Stimulated activated CD4-positive, alpha-beta T cell treated with anti-CD3 and anti-CD28 coated beads, Interleukin-1b, Interleukin-23, amount 100 ng/mL, for 48 hours (primary cell): Measurements from ENCODE around the gene MAN2C1.
A peak's percentile ranks its signal among the peaks of the same experiment; 100 is the strongest.
"Not testable (repeated sequence)": the region's sequence is repeated elsewhere in the genome, so short reads cannot be mapped to it uniquely, and the experiment has no call there.

ENCODE experiments used
- DNase-seq: peaks from one replicate; pipeline ENCODE4 v3.0.0-alpha.2; 2020

Gene MAN2C1

DNA sequence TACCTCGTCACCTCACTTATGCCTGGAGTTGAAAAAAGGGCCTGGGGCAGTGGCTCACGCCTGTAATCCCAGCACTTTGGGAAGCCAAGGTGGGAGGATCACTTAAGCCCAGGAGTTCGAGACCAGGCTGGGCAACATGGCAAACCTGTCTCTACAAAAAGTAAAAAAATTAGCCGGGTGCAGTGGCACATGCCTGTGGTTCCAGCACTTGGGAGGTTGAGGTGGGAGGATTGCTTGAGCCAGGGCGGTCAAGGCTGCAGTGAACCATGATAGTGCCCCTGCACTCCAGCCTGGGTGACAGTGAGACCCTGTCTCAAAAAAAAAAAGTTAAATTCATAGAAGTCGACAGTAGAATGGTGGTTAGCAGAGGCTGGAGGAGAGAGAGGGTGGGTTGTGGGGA lies 26.2 kb downstream of the MAN2C1 start:
- no peak for DNase-seq

DNA sequence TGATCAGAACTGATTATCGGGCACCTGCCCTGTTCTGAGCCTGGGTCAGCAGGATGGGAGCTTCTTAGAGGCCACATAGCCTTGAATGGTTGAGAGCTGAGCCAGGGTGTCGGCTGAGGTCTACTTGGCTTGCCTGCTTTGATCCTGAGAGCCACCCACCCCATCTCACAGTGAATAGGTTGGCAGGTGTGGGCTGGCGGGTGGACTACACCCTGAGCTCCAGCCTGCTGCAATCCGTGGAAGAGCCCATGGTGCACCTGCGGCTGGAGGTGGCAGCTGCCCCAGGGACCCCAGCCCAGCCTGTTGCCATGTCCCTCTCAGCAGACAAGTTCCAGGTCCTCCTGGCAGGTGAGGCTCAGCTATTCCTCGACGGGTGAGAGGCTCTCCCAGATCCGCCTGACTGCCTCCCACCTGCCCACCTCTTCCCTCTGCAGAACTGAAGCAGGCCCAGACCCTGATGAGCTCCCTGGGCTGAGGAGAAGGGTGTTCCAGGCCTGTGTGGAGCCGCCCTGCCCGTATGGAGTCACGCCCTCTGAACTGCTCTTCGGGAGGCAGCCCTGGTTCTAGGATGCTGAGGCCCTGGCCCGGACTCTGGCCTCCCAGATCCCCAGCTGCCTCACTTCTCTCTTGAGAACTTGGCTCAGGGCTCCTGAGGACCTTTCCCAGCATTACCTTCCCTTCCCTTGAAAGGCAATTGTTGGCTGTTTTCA lies 28.7 kb downstream of the MAN2C1 start:
- no peak for DNase-seq

DNA sequence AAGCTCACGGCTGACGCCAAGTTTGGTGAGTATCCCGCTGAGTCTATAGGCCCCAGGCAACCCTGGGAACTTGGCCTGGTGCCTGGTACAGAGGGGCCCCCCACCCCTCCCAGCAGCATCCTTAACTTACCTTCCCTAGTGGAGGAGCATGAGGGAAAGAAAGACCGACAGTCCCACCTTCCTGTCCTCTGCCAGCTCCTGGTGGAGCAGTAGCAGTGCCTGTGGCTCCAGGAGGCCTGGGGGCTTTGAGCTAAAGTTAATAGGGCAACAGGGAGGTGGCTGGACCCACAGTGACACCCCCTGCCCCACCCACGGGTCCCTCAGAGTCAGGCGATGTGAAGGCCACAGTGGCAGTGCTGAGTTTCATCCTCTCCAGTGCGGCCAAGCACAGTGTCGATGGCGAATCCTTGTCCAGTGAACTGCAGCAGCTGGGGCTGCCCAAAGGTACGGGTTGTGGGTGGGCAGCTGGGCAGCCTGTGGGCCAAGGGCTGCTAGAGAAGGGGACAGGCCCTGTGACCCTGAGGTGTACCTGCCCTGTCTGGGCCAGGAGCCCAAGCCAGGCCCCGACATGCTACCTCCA lies 29.7 kb downstream of the MAN2C1 start:
- DNase-seq, result no peak

DNA sequence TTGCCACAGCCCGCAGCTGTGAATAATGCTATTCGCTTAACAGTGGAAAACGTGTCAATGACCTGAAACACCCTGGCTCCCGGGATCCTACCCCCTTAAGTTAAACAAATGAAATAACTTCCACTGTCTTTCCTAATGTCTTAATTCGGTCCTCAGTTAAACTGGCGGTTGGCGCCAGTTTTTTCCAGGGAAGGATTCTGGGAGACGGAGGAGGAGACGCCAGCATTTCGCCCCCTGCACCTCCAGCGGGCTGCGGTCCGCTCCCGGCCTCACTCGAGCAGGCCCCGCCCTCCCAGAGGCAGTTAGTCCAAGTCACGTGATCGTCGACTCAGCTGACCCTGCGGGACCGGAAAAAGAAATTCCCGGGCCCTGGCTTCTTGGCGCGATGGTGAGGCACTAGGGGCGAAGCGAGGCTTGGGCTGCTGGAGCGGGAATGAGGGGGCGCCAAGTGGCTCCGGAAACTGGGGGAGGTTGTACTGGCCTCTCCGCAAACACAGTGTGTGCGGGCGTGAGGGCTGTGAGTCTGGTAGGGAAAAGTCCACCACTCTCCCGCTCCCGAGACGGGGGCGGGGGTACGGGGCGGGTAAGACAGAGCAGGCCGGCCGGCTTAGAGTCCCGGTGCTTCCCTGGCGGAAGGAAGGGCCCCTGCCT lies 32.6 kb downstream of the MAN2C1 start, which contains the start of gene COMMD4:
COMMD4 (plus strand) TSS at position 359 of the 651 bp plus-strand sequence; CDS start at position 386, 27 bp downstream.
- peak; percentile 89 for DNase-seq

DNA sequence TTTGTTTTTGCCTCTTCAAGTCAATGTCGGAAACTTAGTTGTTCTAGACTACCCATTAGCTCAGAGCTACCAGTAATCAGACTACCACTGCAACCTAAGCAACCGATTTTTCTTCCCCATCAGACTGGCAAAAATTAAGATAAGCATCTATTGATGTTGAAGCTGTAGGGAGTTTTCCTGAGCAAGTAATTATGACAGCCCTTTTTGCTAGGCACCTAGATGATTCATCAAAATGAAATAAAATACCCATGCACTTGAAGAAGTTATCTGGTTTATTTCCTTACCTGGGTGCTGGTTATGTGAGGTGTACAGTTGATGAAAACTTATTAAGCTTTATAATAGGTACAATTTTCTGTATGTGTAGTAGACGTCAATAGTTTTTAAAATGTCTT lies 33.1 kb downstream of the MAN2C1 start:
- DNase-seq, result no peak

DNA sequence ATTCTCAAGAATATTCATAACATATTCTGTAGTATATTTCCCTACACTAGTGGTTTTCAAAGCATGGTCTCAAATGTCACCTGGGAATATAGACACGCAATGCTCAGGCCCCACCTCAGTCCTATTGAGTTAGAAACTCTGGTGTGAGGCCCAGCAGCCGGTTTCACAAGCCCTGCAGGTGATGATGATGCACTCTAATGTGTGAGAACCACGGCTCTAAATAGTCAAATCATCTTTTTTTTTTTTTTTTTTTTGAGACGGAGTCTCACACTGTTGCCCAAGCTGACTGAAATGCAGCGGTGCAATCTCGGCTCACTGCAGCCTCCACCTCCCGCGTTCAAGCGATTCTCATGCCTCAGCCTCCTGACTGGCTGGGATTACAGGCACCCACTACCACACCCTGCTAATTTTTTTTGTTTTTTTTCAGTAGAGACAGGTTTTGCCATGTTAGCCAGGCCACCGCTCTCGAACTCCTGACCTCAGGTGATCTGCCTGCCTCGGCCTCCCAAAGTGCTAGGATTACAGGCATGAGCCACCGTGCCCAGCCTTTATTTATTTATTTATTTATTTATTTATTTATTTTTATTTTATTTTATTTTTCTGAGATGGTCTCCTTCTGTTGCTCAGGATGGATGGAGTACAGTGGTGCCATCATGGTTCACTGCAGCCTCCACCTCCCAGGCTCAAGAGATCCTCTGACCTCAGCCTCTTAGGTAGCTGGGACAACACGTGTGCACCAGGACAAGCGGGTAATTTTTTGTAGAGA lies 34.6 kb downstream of the MAN2C1 start:
- not testable (repeated sequence) for DNase-seq

DNA sequence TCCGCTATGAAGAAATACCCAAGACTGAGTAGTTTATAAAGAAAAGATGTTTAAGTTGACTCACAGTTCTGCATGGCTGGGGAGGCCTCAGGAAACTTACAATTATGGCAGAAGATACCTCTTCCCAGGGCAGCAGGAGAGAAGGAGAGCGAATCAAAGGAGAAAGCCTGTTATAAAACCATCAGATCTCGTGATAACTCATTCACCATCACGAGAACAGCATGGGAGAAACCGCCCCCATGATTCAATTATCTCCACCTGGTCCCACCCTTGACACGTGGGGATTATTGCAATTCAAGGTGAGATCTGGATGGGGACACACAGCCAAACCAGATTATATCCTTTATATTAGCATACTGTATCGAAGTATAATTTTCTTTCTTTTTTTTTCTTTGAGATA lies 36.3 kb downstream of the MAN2C1 start:
- not testable (repeated sequence) for DNase-seq

DNA sequence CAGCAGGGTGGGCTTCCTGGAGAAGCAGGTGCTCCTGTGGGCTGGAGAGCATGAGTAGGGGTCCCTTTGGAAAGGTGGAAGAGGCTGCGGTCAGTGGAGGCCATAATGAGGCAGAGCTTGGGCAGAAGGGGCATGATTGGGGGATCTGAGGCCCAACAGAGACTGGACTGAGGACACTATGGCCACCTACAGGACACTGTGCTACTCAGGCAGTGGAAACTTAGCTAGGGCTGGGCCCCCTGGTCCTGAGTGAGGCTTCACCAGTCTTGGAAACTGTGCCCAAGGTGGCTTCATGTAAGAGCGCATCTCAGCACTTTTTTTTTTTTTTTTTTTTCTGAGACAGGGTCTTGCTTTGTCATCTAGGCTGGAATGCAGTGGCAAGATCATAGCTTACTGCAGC lies 38.8 kb downstream of the MAN2C1 start:
- no peak for DNase-seq

DNA sequence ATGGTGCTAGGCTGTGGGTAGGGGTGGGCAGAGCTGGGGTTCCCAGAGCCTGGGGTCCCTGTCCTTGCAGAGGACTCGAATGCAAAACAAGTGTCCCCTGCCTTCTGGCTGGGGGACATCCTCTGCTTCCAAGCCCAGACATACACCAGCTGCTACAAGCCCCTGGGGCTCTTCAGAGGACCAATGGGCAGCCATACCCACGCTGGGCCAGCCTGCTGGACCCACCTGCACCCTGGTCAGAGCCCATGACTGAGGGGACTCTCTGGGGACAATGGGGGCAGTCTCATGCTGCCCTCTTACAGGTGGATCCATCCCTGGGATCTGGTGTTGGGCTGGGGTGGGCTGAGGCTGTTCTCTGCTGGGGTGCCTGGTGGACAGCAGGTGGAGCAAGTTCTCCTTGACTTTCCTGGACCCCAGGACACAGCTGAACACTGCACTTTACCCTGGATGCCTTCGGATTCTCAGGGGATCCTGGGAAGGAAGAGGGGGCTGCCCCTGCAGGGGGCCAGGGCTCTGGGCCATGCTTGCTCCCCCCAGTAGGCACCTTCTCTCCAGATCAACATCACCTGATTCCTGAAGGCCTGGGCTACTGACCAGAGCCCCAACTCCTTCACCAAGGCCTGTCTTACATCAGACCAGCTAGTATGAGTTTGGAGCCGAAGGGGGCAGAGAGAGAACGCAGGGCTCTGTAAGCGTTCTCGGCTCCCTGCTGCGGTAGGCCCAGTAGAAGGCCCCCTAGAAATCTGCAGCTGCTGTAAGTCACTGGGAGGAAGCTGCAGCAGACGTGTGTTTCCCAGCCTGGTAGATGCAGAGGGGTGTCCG lies 39.7 kb downstream of the MAN2C1 start:
- no peak for DNase-seq

DNA sequence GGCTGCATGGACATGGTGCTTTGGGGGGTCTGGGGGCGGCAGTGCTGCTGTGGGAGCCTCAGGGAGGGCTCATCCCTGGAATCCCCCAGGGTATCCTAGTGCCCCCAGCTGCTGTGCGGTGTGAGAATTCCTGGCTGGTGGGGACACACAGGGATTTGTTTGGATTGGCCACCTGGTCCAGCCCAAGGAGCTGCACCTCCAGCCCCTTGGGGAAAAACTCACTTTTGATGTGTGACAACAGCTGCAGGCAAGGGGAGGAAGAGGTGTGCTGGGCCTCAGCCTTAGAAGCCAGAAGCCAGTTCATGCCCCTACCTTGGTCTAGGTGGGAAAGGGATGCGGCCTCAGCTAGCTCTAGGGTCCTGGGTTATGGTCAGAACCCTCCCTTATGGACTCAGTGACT lies 40.9 kb downstream of the MAN2C1 start:
- DNase-seq, result no peak

DNA sequence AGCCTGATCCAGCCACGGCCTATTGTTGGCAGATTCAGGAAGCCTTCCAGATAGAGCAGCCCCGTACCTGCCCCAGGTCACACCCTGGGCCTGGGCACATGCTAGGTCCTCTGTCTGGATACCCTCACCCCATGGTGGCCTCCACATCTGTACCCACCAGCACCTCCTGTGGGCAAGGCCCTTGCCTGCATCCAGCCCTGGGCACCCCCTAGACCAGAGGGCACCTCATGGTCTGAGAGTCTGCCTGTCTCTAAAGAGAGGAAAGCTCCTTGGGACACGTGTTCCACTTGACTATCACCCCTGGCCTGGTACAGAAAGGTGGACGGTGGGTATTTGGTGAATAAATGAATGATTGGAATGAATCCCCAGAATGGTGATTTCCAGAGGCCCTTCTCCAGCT lies 41.4 kb downstream of the MAN2C1 start:
- DNase-seq, result no peak

DNA sequence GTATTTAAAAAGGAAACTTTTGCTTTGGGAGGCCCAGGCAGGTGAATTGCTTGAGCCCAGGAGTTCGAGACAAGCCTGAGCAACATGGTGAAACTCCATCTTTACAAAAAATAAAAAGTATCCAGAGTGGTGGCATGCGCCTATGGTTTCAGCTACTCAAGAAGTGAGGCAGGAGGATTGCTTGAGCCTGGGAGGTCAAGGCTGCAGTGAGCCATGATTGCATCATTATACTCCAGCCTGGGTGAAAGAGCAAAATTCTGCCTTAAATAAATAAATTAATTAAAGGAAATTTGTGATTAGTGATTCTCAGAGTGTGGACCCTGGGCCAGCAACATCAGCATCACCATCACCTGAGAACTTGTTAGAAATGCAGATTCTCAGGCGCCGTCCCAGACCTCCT lies 42.5 kb downstream of the MAN2C1 start:
- no peak for DNase-seq

DNA sequence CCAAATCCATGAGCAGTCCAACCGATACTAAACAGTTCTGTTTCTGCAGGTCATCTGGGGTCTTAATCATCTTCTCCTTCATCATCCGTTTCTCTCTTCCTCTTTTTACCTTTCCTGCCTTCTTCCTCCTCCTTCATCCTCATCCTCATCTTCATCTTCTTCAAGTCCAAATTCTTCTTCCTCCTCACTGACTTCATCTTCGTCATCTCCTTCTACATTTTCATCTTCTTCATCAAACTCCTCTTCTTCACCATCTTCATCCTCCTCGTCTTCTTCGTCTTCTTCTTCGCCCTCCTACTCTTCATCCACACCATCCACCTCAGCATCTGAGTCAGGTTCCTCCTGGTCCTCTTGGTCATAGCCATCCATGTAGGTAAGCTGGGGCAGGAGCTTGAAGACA lies 46.7 kb downstream of the MAN2C1 start:
- no peak for DNase-seq

DNA sequence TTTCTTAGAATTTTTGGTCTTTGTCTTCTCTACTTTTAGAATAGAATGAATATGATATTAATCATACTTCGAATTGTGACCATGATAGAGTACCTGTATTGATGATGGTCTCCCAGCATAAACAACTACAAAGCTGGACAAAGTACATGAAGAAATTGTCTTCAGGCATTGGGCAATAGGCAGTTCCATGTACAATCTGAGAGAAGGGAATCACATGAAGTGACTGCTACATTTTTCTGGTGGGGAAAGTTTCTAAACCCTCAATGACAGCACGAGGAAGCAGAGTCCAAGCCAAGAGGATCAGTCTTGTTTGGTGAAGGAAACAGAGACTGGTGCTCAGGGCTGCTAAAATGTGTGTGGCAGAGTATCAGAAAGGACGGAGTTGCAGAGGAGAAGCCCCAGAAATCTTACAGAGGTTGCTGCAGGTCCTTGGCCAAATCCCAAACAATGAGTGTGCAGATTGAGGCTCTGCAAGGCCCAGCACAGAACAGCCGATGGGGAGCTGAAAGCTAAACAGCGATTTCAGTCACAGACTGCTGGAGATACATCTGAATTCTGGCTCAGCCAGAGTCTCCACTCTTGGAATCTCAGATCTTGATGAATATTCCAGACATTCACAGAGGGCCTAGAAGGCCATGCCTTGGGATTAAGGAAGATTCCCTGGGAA lies 49.0 kb downstream of the MAN2C1 start:
- DNase-seq, result not testable (repeated sequence)

DNA sequence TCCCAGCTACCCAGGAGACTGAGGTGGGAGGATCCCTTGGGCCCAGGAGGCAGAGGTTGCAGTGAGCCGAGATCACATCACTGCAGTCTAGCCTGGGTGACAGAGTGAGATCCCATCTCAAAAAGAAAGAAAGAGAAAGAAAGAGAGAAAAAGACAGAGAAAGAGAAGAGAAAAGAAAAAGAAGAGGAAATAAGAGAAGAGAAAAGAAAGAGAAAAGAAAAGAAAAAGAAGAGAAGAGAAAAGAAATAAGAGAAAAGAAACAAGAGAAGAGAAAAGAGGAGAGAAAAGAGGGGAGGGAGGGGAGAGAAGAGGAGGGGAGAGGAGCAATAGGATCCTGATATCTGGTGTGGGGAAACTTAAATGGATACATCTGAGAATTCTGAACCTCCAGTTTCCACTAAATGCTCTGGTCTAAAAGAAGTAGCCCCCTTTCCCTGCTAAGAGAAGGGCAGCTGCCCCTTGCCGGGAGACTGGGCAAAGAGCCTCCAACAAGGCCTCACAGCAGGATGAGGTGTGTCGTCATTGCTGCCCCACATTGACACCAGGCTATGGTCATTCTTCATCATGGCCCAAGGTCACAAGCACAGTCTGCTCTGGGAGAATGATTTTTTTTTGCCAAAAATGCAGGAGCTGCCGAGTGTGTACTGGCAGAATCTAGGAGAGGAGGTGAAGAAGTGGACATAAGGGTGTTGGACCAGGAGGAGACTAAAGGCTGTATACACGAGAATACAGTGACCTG lies 53.7 kb downstream of the MAN2C1 start:
- no peak for DNase-seq

DNA sequence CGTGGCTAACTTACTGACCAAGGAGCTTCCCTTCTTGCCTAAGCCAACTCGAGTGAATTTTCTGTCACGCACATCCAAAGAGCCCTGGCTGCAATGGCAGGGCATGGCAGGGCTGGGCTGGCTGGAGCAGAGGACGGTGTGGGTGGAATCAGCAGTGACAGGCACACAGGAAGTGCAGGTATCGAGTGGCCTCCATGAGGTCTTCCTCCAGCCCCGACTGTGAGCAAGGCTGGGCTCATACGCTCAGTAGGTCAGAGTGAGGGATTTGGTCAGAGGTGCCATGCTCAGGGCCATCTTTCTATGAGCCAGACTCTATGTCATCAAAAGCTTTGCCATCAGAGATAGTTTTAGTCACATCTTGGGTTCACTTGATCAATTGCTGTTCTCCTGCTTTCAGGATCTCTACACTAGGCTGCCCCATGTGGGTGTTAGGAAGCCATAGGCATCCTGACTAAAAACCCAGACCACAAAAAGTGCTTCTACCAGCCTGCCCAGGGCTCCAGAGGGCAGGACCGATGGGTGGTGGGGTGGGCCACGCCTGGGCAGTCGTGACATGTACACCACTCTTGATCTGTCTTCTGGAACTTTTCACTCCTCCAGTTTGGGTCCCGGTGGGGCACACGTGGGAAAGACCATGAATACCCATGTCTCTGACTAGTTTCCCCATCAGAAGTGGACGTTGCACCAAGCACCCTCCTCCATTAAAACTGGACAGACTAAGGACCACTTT lies 55.1 kb downstream of the MAN2C1 start:
- DNase-seq, result no peak

DNA sequence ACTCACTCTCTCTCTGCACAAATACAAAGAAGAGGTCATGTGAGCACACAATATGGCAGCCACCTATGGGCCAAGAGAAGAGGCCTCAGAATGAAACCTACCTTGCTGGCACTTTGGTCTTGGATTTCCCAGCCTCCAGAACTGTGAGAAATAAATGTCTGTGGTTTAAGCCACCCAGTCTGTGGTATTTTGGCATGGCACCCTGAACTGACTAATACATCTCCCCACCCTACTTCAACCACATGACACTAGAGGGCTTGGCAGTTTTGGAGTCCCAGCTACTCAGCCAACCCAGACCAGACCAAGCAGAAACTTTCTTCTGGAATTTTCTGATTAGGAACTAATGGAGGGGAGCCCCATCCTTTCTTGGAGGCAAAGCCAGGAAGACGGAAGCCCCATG lies 55.9 kb downstream of the MAN2C1 start:
- DNase-seq, result peak; percentile 6

DNA sequence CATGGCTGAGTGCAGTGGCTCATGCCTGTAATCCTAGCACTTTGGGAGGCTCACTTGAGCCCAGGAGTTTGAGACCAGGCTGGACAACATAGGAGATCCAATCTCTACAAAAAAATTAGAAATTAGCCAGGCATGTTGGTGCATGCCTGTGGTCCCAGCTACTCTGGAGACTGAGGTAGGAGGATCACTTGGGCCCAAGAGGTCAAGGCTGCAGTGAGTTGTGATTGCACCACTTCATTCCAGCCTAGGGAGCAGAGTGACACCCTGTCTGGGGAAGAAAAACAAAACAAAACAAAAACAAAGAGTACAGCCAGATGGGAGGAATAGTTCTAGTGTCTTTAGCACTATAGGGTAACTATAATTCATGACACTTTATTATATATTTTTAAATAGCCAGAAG lies 58.7 kb downstream of the MAN2C1 start:
- DNase-seq, result no peak

DNA sequence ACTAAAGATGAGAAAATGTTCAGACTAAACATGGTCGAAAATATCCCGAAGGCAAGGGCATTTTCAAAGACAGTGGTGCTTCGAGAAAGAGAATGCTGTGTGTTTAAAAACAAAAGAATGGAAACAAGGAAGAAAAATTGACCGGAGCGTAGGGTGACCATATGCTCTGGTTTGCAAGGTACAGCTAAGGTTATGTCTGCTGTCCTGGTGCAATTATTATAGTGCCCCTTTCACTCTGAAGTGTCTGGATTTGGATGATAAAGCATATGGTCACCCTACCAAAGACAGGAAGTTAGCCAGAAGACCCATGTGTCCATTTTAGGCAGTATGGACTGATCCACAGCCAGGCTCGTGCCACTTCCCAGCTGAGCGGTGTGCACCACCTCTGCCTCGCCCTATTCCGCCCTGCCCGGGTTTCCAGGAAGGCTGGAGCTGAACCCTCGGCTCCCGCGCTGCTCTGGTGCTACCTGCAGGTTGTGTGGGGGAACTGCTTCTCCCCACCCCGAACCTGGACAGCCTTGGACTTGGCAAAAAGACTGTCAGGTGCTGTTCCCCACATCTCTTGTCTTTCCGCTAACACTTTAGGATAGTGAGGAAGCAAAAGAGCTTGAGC lies 60.5 kb downstream of the MAN2C1 start:
- peak; percentile 14 for DNase-seq

DNA sequence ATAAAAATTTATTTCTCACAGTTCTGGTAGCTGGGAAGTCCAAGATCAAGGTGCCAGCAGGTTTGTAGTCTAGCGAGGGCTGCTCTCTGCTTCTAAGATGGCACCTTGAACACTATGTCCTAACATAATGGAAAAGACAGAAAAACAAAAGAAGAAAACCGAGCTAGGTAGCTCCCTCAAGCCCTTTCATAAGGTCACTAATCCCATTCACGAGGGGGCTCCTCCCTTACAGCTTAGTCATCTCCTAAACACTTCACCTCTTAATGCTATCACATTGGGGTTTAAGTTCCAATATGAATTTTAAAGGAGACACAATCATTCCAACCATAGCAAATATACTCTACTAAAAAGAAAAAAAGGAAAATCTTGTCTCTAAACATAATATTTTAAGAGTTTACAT lies 62.2 kb downstream of the MAN2C1 start:
- DNase-seq, result no peak
